DMS153 (cell line): ENCODE results near the gene NFE2L3.
"Not testable (repeated sequence)": the region's sequence is repeated elsewhere in the genome, so short reads cannot be mapped to it uniquely, and the experiment has no call there.

Source experiments
- DNase-seq: peaks from one replicate; lab custom pipeline; 2025; lab: John Stamatoyannopoulos, UW

The NFE2L3 gene

GRCh38 chr7:26186364-26187311 lies 34.6 kb downstream of the NFE2L3 start:
- DNase-seq = no peak

GRCh38 chr7:26187380-26188205 lies 35.6 kb downstream of the NFE2L3 start:
- DNase-seq = no peak

GRCh38 chr7:26188206-26188956 lies 36.4 kb downstream of the NFE2L3 start:
- no peak for DNase-seq

- no peak for DNase-seq
Observed at GRCh38 chr7:26188957-26189541, 37.1 kb downstream of the NFE2L3 start.

- no peak for DNase-seq
Observed at GRCh38 chr7:26189697-26190096, 37.7 kb downstream of the NFE2L3 start.

GRCh38 chr7:26190417-26190869 lies 38.4 kb downstream of the NFE2L3 start:
- no peak for DNase-seq

GRCh38 chr7:26191233-26191973 lies 39.4 kb downstream of the NFE2L3 start:
- DNase-seq = no peak

GRCh38 chr7:26191974-26192479 lies 40.0 kb downstream of the NFE2L3 start:
- DNase-seq = no peak

- no peak for DNase-seq
Observed at GRCh38 chr7:26192485-26193087, 40.6 kb downstream of the NFE2L3 start.

- DNase-seq = no peak
Observed at GRCh38 chr7:26193432-26194207, 41.6 kb downstream of the NFE2L3 start.

GRCh38 chr7:26194764-26195163 lies 42.8 kb downstream of the NFE2L3 start:
- not testable (repeated sequence) for DNase-seq

GRCh38 chr7:26195182-26195581 lies 43.2 kb downstream of the NFE2L3 start:
- DNase-seq = no peak

- DNase-seq = no peak
Observed at GRCh38 chr7:26195867-26196657, 44.1 kb downstream of the NFE2L3 start.

GRCh38 chr7:26197153-26198115 lies 45.4 kb downstream of the NFE2L3 start:
- DNase-seq = no peak

GRCh38 chr7:26198133-26198780 lies 46.3 kb downstream of the NFE2L3 start:
- no peak for DNase-seq

- DNase-seq = no peak
Observed at GRCh38 chr7:26198781-26199169, 46.8 kb downstream of the NFE2L3 start.
